HepG2 (cell line): ENCODE measurements around the gene VWA1. TPM values are rescaled to one million over a fixed set of nuclear protein-coding genes. Genes with fewer than 3 reads are reported as not detected.

ENCODE experiments used
- CHCHD3 ChIP-seq: sonication (generic); formaldehyde crosslinking; IDR thresholded peaks from 2 replicates; pipeline ENCODE4 v1.8.0; 2022; ENCODE audit warnings: mild to moderate bottlenecking, missing genetic modification reagents, moderate library complexity
- GPN1 ChIP-seq: sonication (generic); formaldehyde crosslinking; IDR thresholded peaks from 2 replicates; pipeline ENCODE4 v1.5.1; 2020; ENCODE audit warnings: missing genetic modification reagents, borderline replicate concordance
- ZBTB7B ChIP-seq: sonication (generic); formaldehyde crosslinking; IDR thresholded peaks from 2 replicates; pipeline ENCODE4 v1.4.0; 2020; ENCODE audit warnings: missing genetic modification reagents
- ZNF556 ChIP-seq: sonication (generic); formaldehyde crosslinking; IDR thresholded peaks from 2 replicates; pipeline ENCODE4 v1.4.0; 2020; ENCODE audit warnings: mild to moderate bottlenecking, missing genetic modification reagents, borderline replicate concordance
- ZNF709 ChIP-seq: sonication (generic); formaldehyde crosslinking; IDR thresholded peaks from 2 replicates; pipeline ENCODE4 v1.5.0; 2020; ENCODE audit warnings: mild to moderate bottlenecking, missing genetic modification reagents
- ZSCAN25 ChIP-seq: sonication (generic); formaldehyde crosslinking; IDR thresholded peaks from 2 replicates; pipeline ENCODE4 v1.8.0; 2022; ENCODE audit warnings: mild to moderate bottlenecking, missing genetic modification reagents
- polyA plus RNA-seq, 8 experiments: library from polyadenylated mRNA; depleted of rRNA in 3 of 8; stranded (reverse) in 7 of 8; unstranded in 1 of 8; fragments of >200 nt; fragmentation: Illumina TruSeq in 4 of 8; extraction: Trizol in 4 of 8; gene quantifications; 2 replicates each; pipeline versions ENCODE4 v1.2.1 to v1.2.3, GENCODE V29; 2011 to 2016; ENCODE audit warnings: low read depth in 4 of 8, missing spikeins in 1 of 8, mixed read lengths in 1 of 8; ENCODE audit not compliant: insufficient read depth in 1 of 8
- total RNA-seq, 5 experiments: library from RNA; depleted of rRNA; stranded (reverse); fragments of >200 nt; fragmentation: Illumina TruSeq; extraction: Trizol; gene quantifications; 2 replicates each; pipeline ENCODE4 v1.2.3, GENCODE V29; 2016; ENCODE audit warnings: low read depth in 1 of 5
- TF ChIP-seq, protein P1 (sequence below): IDR thresholded peaks from 2 replicates; pipeline ENCODE4 v1.6.1; 2018; ENCODE audit warnings: missing genetic modification reagents, mild to moderate bottlenecking, missing compliant biosample characterization
- TF ChIP-seq, protein P2 (sequence below): sonication (generic); formaldehyde crosslinking; IDR thresholded peaks from 2 replicates; pipeline ENCODE4 v1.4.0; 2020; ENCODE audit warnings: mild to moderate bottlenecking, missing genetic modification reagents
- TF ChIP-seq, protein P3 (sequence below): IDR thresholded peaks from 2 replicates; pipeline ENCODE4 v1.4.0; 2020; ENCODE audit warnings: mild to moderate bottlenecking, missing genetic modification reagents

VWA1 gene
- total and polyA plus RNA-seq, 2 of the 13 experiments (the other 11 are each of a cell fraction or from before 2014, with no cell fraction given), result 40.9 to 57.5 TPM

DNA sequence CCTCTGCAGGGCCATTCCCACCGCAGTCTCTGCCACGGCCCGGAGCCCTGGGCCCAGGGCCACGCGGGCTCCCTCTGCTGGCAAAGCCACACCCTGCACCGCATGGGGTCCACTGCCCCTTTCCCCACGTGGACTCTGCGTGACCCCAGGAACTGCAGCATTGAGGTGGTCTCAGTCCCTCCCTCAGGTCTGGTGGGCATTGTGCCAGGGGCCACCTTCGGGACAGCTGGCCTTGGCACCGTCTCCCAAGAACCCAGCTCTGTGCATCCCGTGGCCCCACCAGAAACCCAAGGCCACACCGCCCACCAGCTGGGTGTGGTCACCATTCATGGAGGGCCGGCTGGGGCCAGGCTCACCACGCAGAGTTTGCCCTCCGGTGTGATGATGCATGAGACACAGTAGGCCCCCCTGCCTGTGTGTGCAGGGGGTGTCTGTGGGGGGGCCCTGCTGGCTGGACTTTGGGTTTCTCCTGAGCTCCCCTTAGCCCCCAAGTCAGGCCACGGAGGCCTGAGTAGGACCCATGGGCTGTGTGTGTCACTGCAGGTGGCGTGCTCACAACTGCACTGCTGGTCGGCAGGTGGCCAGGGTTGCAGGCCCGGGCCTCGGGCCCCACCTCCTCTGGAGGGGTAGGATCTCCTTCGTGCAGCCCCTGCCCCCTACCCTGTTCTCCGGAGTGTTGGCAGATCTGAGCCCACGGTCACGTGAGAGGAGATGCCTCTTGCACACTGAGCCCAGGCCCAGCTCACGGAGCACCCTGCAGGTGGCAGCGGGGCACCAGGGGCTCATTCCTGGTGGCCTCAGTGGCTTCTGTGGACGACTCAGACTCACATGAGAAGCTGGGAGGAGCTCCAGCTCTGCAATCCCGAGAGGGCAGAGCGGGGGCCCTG is 5.8 kb downstream of the VWA1 start (continued):
- peak; percentile 46; the same call in 1 of the 2 replicates for TF ChIP-seq ZNF556 (CRISPR knock-in tag)
- TF ChIP-seq, protein P1, sequence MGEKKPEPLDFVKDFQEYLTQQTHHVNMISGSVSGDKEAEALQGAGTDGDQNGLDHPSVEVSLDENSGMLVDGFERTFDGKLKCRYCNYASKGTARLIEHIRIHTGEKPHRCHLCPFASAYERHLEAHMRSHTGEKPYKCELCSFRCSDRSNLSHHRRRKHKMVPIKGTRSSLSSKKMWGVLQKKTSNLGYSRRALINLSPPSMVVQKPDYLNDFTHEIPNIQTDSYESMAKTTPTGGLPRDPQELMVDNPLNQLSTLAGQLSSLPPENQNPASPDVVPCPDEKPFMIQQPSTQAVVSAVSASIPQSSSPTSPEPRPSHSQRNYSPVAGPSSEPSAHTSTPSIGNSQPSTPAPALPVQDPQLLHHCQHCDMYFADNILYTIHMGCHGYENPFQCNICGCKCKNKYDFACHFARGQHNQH (CRISPR knock-in tag), result peak; percentile 64; the same call in 1 of the 2 replicates
- TF ChIP-seq ZNF709 (CRISPR knock-in tag), result 0 out of 2 replicates have a peak, but pooled peaks have one; percentile 22
- TF ChIP-seq CHCHD3 (CRISPR knock-in tag), result no peak
- TF ChIP-seq, protein P2, sequence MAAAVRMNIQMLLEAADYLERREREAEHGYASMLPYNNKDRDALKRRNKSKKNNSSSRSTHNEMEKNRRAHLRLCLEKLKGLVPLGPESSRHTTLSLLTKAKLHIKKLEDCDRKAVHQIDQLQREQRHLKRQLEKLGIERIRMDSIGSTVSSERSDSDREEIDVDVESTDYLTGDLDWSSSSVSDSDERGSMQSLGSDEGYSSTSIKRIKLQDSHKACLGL, result peak; percentile 86; the same call in 1 of the 2 replicates
- TF ChIP-seq GPN1 (CRISPR knock-in tag), result no peak
- TF ChIP-seq, protein P3, sequence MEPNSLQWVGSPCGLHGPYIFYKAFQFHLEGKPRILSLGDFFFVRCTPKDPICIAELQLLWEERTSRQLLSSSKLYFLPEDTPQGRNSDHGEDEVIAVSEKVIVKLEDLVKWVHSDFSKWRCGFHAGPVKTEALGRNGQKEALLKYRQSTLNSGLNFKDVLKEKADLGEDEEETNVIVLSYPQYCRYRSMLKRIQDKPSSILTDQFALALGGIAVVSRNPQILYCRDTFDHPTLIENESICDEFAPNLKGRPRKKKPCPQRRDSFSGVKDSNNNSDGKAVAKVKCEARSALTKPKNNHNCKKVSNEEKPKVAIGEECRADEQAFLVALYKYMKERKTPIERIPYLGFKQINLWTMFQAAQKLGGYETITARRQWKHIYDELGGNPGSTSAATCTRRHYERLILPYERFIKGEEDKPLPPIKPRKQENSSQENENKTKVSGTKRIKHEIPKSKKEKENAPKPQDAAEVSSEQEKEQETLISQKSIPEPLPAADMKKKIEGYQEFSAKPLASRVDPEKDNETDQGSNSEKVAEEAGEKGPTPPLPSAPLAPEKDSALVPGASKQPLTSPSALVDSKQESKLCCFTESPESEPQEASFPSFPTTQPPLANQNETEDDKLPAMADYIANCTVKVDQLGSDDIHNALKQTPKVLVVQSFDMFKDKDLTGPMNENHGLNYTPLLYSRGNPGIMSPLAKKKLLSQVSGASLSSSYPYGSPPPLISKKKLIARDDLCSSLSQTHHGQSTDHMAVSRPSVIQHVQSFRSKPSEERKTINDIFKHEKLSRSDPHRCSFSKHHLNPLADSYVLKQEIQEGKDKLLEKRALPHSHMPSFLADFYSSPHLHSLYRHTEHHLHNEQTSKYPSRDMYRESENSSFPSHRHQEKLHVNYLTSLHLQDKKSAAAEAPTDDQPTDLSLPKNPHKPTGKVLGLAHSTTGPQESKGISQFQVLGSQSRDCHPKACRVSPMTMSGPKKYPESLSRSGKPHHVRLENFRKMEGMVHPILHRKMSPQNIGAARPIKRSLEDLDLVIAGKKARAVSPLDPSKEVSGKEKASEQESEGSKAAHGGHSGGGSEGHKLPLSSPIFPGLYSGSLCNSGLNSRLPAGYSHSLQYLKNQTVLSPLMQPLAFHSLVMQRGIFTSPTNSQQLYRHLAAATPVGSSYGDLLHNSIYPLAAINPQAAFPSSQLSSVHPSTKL (CRISPR knock-in tag), result peak; percentile 26; the same call in 1 of the 2 replicates
- TF ChIP-seq ZBTB7B (CRISPR knock-in tag), result peak; percentile 95
- peak; percentile 82 for TF ChIP-seq ZSCAN25 (CRISPR knock-in tag)
